RCC 7860 (cell line): ENCODE measurements around the gene HS1BP3.
A peak's percentile ranks its signal among the peaks of the same experiment; 100 is the strongest.

Experiments
- DNase-seq: peaks from one replicate; pipeline ENCODE4 v3.0.0-alpha.2; 2015; ENCODE audit warnings: low spot score
- FAIRE-seq: peaks from 2 replicates; lab custom pipeline; 2012; peaks lifted over from hg19 to GRCh38; lab: Jason Lieb, UNC

HS1BP3 gene, protein sequence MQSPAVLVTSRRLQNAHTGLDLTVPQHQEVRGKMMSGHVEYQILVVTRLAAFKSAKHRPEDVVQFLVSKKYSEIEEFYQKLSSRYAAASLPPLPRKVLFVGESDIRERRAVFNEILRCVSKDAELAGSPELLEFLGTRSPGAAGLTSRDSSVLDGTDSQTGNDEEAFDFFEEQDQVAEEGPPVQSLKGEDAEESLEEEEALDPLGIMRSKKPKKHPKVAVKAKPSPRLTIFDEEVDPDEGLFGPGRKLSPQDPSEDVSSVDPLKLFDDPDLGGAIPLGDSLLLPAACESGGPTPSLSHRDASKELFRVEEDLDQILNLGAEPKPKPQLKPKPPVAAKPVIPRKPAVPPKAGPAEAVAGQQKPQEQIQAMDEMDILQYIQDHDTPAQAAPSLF

GRCh38 chr2:20650877-20651730 lies at the start of gene HS1BP3:
HS1BP3 (minus strand) TSS chr2:20651098; CDS start chr2:20651063, 35 bp downstream.
- FAIRE-seq (no peak), DNase-seq (peak; percentile 65)

GRCh38 chr2:20698916-20699613 lies 48.2 kb upstream of the HS1BP3 start:
- no peak for FAIRE-seq
- no peak for DNase-seq

GRCh38 chr2:20697322-20697934 lies 46.5 kb upstream of the HS1BP3 start:
- DNase-seq: no peak
- no peak for FAIRE-seq

DNA sequence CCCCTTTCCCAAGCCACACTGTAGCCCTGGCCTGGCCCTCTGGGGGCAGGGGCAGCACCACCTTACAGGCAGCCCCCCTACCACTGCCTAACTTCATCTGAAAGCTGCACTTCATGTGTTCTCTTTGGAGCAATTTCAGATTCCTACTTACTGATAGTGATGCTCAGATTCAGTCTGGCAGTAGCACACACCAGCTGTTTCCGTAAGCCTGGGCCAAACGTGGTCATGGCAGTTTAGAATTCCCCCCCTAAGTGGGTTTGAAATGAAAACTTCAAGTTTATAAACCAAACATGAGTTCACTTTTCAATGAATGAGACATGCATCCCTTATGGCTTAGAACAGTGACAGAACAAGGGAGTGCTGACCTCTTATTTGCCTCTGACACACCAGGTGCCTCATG lies 45.5 kb upstream of the HS1BP3 start:
- DNase-seq (no peak), FAIRE-seq (no peak)

- FAIRE-seq (no peak), DNase-seq (no peak)
These were observed 42.4 kb upstream of the HS1BP3 start for GRCh38 chr2:20693317-20693716.

- DNase-seq (no peak), FAIRE-seq (no peak)
These were observed 41.2 kb upstream of the HS1BP3 start for GRCh38 chr2:20692081-20692480.

DNA sequence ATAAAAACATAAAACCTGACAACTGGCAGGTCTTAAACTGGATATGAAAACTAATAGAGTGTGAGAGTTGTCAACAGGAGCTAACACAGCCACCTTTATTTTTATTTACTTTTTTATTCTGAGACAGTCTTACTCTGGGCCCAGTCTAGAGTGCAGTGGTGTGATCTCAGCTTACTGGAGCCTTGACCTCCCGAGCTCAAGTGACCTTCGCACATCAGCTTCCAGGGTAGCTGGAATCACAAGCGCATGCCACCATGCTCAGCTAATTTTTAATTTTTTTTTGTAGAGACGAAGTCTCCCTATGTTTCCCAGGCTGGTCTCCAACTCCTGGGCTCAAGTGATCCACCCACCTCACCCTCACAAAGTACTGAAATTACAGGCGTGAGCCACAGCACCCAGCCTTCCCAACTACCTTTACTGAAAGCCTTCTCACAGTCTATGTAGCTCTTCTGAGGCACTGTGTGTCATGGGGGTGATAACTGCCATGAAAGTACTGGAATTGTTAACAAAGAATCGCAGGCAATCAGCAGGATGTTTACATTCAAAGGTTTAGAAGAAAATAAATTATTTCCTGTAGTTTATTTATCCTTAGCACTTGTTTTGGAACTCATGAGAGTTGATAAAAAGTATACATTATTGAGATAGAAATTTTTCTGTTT lies 40.3 kb upstream of the HS1BP3 start:
- FAIRE-seq: no peak

GRCh38 chr2:20689428-20690264 lies 38.7 kb upstream of the HS1BP3 start:
- DNase-seq (no peak), FAIRE-seq (no peak)

More for the DNA sequence above, 40.3 kb upstream of the HS1BP3 start:
- DNase-seq: no peak

DNA sequence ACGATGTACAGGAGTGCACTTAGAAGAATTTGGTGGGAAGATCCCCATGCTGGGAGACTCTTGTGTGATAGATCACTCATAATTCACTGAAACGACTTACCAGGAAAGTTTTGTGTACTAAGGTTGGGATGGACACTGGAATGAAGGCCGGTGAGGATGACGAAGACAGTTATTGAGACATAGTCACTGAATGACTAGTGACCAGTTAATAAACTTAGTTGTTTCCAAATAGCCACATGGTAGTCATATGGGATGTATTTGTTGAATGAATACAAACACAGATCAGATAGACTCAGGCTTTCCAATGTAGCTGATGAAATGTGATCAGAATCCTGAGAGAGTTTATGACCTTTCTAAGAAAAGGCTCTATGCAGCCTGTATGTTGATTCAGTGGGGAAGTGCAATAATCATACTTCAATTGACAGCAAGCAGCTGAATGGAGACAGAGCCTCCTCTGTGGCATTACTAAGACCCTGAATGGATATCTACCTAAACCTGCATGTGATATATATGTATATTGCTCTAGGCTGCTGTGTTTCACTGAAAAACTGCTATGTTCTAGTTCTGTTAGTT lies 36.4 kb upstream of the HS1BP3 start:
- FAIRE-seq: no peak

GRCh38 chr2:20684581-20685063 lies 33.7 kb upstream of the HS1BP3 start:
- FAIRE-seq (no peak), DNase-seq (no peak)

More for the DNA sequence above, 36.4 kb upstream of the HS1BP3 start:
- no peak for DNase-seq

DNA sequence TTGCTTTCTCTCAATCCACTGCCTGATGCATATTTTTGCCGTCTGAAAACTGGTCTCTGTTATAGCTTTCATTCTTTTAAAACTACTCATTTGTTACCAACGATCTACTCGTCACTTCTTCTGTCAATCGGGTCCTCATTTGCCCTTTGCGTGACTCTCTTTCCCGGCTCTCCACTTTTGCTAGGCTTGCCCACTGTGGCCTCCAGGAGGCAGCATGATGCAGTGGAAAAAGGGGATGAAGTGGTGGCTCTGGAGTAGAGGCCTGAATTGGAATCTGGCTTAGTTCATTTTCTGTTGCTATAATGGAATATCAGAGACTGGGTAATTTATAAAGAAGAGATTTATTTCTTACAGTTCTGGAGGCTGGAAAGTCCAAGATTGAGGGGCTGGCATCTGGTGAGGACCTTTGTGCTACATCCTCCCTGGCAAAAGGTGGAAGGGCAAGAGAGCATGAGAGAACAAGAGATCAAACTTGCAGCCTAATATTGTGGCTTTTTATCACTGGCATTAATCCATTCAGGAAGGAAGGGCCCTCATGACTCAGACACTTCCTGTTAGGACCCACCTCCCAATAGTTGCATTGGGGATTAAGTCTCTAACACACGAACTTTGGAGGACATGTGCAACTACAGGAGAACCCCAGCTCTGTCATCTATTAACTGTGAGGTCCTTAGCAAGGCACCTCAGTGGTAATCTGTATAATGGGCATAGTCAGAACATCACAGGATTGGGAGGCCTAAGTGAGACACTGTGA lies 31.4 kb upstream of the HS1BP3 start:
- DNase-seq (no peak), FAIRE-seq (no peak)

DNA sequence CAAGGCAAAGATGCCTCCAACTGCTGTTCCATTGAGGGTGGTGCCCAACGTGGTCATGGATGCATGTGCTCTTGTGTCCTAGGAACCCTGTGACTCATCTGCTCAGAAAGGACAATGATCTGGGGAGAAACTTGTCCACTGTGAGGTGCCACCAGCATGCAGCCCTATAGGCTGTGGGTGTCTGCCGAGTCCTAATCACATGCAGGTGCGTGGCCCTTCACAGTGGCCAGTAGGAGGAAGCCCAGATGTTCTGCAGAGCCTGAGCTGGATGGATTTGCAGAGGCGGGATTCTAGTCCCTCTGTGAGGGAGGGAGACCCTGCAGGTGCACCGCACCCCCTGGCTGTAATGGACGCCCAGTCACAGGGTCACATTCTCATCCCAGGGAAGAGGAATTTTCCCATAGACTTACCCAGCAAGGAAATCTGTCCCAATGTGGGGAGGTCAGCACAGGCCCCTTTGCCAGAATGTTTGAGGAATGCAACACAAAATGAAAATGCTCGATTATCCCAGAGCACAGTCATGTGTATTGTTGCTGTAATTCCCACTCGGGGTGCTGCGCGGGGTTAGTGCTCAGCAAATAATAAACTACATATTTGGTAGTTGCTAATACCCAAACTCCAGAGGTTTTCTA lies 30.0 kb upstream of the HS1BP3 start:
- DNase-seq (no peak), FAIRE-seq (no peak)

- no peak for DNase-seq
- no peak for FAIRE-seq
These were observed 27.9 kb upstream of the HS1BP3 start for GRCh38 chr2:20678780-20679179.

GRCh38 chr2:20678086-20678395 lies 27.1 kb upstream of the HS1BP3 start:
- FAIRE-seq: no peak
- no peak for DNase-seq

DNA sequence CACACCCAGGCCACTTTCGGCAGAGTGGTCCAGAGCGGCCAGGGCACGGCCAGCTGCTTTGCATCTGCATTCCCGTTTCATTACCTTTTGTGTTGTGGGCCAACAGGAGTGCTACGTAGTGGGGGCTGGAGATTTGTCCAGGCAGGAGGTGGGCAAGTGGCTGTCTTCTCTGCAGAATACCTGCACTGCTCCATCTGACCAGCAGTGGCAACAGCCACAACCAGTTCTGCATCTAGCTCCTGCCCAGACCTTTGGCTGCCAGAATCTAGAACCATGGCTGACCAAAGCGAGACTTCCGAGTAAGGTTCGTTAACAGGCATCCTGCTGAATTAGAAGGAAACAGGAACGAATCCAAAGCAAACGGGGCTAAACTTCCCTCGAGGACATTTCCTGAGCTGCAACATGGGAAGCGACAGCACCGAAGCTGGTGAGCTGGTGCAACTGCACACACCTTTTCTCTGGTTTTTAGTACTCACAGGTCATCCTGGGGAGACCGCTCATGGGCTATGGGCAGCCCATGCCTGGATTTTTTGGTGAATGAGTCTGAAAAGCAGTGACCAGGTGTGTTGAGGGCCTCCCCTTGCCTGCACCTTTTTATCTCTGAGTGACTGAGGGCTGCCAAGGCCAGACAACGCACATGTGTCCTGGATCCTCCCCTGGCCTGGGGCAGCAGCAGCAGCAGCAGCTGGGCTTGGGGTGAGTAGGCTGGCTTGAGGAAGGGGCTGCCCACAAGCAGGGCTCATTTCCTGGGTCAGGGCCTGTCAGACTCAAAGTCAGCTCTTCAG lies 26.6 kb upstream of the HS1BP3 start:
- no peak for FAIRE-seq
- DNase-seq: no peak

GRCh38 chr2:20676353-20677215 lies 25.7 kb upstream of the HS1BP3 start:
- FAIRE-seq (no peak), DNase-seq (no peak)
